ENCODE results near the gene OR6K3. TPM values are rescaled to one million over a fixed set of nuclear protein-coding genes. Genes with fewer than 3 reads are reported as not detected.

The OR6K3 gene
- total RNA-seq, 1 experiment from 2014 or later: not detected

- no peak for TF ChIP-seq CTCF (IDR thresholded peaks at IDR 0.05)
- no peak for TF ChIP-seq REST (IDR thresholded peaks at IDR 0.05; ENCODE audit: insufficient read depth in 1 of 2, low read depth in 2 of 2, low read length in 1 of 2)
- TF ChIP-seq SIN3A (IDR thresholded peaks at IDR 0.05; ENCODE audit: borderline replicate concordance, insufficient read depth, low read depth, low read length): no peak
- no peak for TF ChIP-seq POLR2AphosphoS5 (IDR thresholded peaks at IDR 0.05; ENCODE audit: low read depth, low read length)
- TF ChIP-seq TCF7L2 (IDR thresholded peaks at IDR 0.05; ENCODE audit: low read depth, low read length): no peak
- Histone ChIP-seq H3K4me3 (ENCODE audit: low read depth in 2 of 2, low read length in 2 of 2) (no peak overlapping the region), H3K4me1 (ENCODE audit: control insufficient read depth, insufficient read depth, low read length) (no peaks in the 10 kb centered on the region), H3K27ac (ENCODE audit: low read length) (no peak overlapping the region), H3K27me3 (ENCODE audit: control insufficient read depth, insufficient read depth, low read length) (no peaks in the 10 kb centered on the region), H3K36me3 (ENCODE audit: control insufficient read depth, insufficient read depth, low read length) (no peaks in the 10 kb centered on the region), H3K9me3 (ENCODE audit: control insufficient read depth, insufficient read depth, low read depth, low read length) (no peaks in the 10 kb centered on the region)
- intact Hi-C loops (cut with micrococcal nuclease; ENCODE audit: unreplicated experiment): no loop called here
- ChIA-PET POLR2A (no interaction called here), CTCF (no interaction called here)
- no TSS peak for BruUV-seq (replicated peaks)
- in situ Hi-C loops (cut with HindIII; ENCODE audit: low pct_unique_long_range_greater_than_20kb, low sequenced_read_pairs): no loop called here
- ATAC-seq (no peak), DNase-seq (ENCODE audit: low read depth, low spot score) (no peak)
Measured at GRCh38 chr1:158724442-158724841, 3.9 kb upstream of the OR6K3 start.

- ChIA-PET CTCF (no interaction called here), POLR2A (no interaction called here)
- TF ChIP-seq TCF7L2 (IDR thresholded peaks at IDR 0.05; ENCODE audit: low read depth, low read length) (no peak), REST (IDR thresholded peaks at IDR 0.05; ENCODE audit: insufficient read depth in 1 of 2, low read depth in 2 of 2, low read length in 1 of 2) (no peak), SIN3A (IDR thresholded peaks at IDR 0.05; ENCODE audit: borderline replicate concordance, insufficient read depth, low read depth, low read length) (no peak)
- no peak overlapping the region for H3K27ac ChIP-seq (ENCODE audit: low read length)
- H3K9me3 ChIP-seq (ENCODE audit: control insufficient read depth, insufficient read depth, low read depth, low read length): no peaks in the 10 kb centered on the region
- H3K4me1 ChIP-seq (ENCODE audit: control insufficient read depth, insufficient read depth, low read length): no peaks in the 10 kb centered on the region
- H3K36me3 ChIP-seq (ENCODE audit: control insufficient read depth, insufficient read depth, low read length): no peaks in the 10 kb centered on the region
- no peak for ATAC-seq
- H3K27me3 ChIP-seq (ENCODE audit: control insufficient read depth, insufficient read depth, low read length): no peaks in the 10 kb centered on the region
- no TSS peak for BruUV-seq (replicated peaks)
- DNase-seq (ENCODE audit: low read depth, low spot score): no peak
- intact Hi-C loops (cut with micrococcal nuclease; ENCODE audit: unreplicated experiment): no loop called here
- in situ Hi-C loops (cut with HindIII; ENCODE audit: low pct_unique_long_range_greater_than_20kb, low sequenced_read_pairs): no loop called here
- no peak overlapping the region for H3K4me3 ChIP-seq (ENCODE audit: low read depth in 2 of 2, low read length in 2 of 2)
Measured at GRCh38 chr1:158719664-158720063, 856 bp downstream of the OR6K3 start.

All from Panc1 (cell line).